Spleen (tissue), 11 donors: ENCODE data around the gene PTPN18. TPM values are rescaled to one million over a fixed set of nuclear protein-coding genes. Genes with fewer than 3 reads are reported as not detected.
A peak's percentile ranks its signal among the peaks of the same experiment; 100 is the strongest.

Experiments used
- DNase-seq: peaks from one replicate; pipeline ENCODE4 v3.0.0-alpha.2; 2020
- H3K27ac ChIP-seq, 8 donors: fragments of 200-600 bp; sonication (generic) in 7 of 8; 1 replicate in 4 of 8; 2 replicates in 4 of 8; pipeline versions ENCODE4 v1.5.0 to v1.8.0; 2016 to 2021; ENCODE audit warnings: inconsistent platforms in 4 of 8, mild to moderate bottlenecking in 4 of 8, moderate library complexity in 1 of 8
- H3K27me3 ChIP-seq, 7 donors: fragments of 200-600 bp; sonication (generic) in 6 of 7; replicated peaks in 1 of 7; 1 replicate in 4 of 7; 2 replicates in 3 of 7; pipeline versions ENCODE4 v1.5.0 to v1.8.0; 2016 to 2021; ENCODE audit warnings: inconsistent platforms in 3 of 7, mild to moderate bottlenecking in 1 of 7
- H3K36me3 ChIP-seq, 6 donors: fragments of 200-600 bp; sonication (generic) in 5 of 6; 1 replicate in 4 of 6; 2 replicates in 2 of 6; pipeline versions ENCODE4 v1.5.0 to v1.8.0; 2016 to 2021; ENCODE audit warnings: inconsistent platforms in 2 of 6
- H3K4me1 ChIP-seq, 6 donors: fragments of 200-600 bp; sonication (generic) in 5 of 6; 1 replicate in 3 of 6; 2 replicates in 3 of 6; pipeline versions ENCODE4 v1.5.0 to v1.8.0; 2016 to 2021; ENCODE audit warnings: inconsistent platforms in 3 of 6
- H3K4me3 ChIP-seq, 8 donors: fragments of 200-600 bp; sonication (generic) in 7 of 8; 1 replicate in 4 of 8; 2 replicates in 4 of 8; pipeline versions ENCODE4 v1.5.0 to v1.8.0; 2016 to 2021; ENCODE audit warnings: inconsistent platforms in 4 of 8, mild to moderate bottlenecking in 4 of 8, moderate library complexity in 2 of 8
- H3K9me3 ChIP-seq, 8 donors: fragments of 200-600 bp; sonication (generic) in 7 of 8; 1 replicate in 4 of 8; 2 replicates in 4 of 8; pipeline versions ENCODE4 v1.5.0 to v1.8.0; 2016 to 2021; ENCODE audit warnings: inconsistent platforms in 4 of 8
- CTCF ChIP-seq, 11 experiments: fragments of 200-600 bp in 7 of 11; fragments of 450-650 bp in 4 of 11; sonication (generic) in 4 of 11; IDR thresholded peaks in 8 of 11; conservative IDR thresholded peaks in 3 of 11; 1 replicate in 7 of 11; 2 replicates in 4 of 11; pipeline versions ENCODE4 v1.4.0 to v1.8.0; 2016 to 2021; ENCODE audit warnings: antibody characterized with exemption in 11 of 11, inconsistent platforms in 4 of 11, mild to moderate bottlenecking in 1 of 11
- POLR2A ChIP-seq, 3 donors: fragments of 450-650 bp; IDR thresholded peaks; one replicate each; pipeline ENCODE4 v1.5.1; 2017; ENCODE audit warnings: antibody characterized with exemption in 3 of 3, mild to moderate bottlenecking in 1 of 3
- POLR2AphosphoS5 ChIP-seq, 3 donors: sonication (generic); formaldehyde crosslinking; IDR thresholded peaks; one replicate each; pipeline ENCODE4 v1.5.1; 2017; ENCODE audit warnings: antibody characterized with exemption in 3 of 3
- WGBS, 5 donors: extraction: QIAGEN DNeasy Blood & Tissue Kit in 3 of 5; methylation state at CpG; one replicate each; pipeline versions ENCODE4 v1.1.5 to v1.1.7; 2013 to 2018; 5-methylcytosine and 5-hydroxymethylcytosine counted together
- intact Hi-C: fragments of 100-400 bp; cut with DNase I; formaldehyde crosslinking; loops from one replicate; pipeline ENCODE4 v1.15.0; 2023; ENCODE audit warnings: low total_unique reads
- polyA plus RNA-seq, 3 donors: library from polyadenylated mRNA; stranded (reverse); fragments of 200-250 nt; gene quantifications; one replicate each; pipeline ENCODE4 v1.2.1, GENCODE V29; 2013
- total RNA-seq, 7 donors: library from RNA; depleted of rRNA in 3 of 7; stranded (reverse); fragments of >200 nt in 3 of 7; fragmentation: NEBNext Ultra II Directional in 4 of 7; extraction: Animal tissue kit (Norgen Biotek cat#: 25700) in 4 of 7; gene quantifications; one replicate each; pipeline versions ENCODE4 v1.1.0 to v1.2.1, GENCODE V29; 2016 to 2021
- donor health status: healthy with polysubstance abuse.
- donor health status: DM: no; HTN: no; CAD: no; lungs with moderate emphysema.
- donor health status: DM: no; HTN: no; CAD: no.
- donor health status: Bipolar disorder and iron deficiency.
- donor health status: healthy.
- donor health status: DM: no; HTN: no; CAD: no.
- donor health status: DM: yes; HTN: yes; CAD: no.

The PTPN18 gene
- total and polyA plus RNA-seq, 10 donors = 75.9 to 132 (median 108) TPM

GRCh38 chr2:130351711-130352110 lies 4.1 kb upstream of the PTPN18 start:
- intact Hi-C loops = no loop called here
- H3K4me1 ChIP-seq = peaks cover 0 to 58% (median 40%) of the 10 kb centered on the region in 6 donors
- H3K36me3 ChIP-seq = peaks cover 0 to 25% (median 24%) of the 10 kb centered on the region in 6 donors
- H3K27ac ChIP-seq = peak overlapping the region in 4 of 8 donors; percentile 8 to 56 (median 14)
- no peaks in the 10 kb centered on the region for H3K27me3 ChIP-seq
- no peak for TF ChIP-seq CTCF (IDR thresholded peaks at IDR 0.05 in 8 of 11, conservative IDR thresholded peaks at IDR 0.05 in 3 of 11)
- no peak for TF ChIP-seq POLR2A (IDR thresholded peaks at IDR 0.05)
- TF ChIP-seq POLR2AphosphoS5 (IDR thresholded peaks at IDR 0.05) = no peak
- H3K4me3 ChIP-seq = no peak overlapping the region
- no peak for DNase-seq
- no peaks in the 10 kb centered on the region for H3K9me3 ChIP-seq
- WGBS, 5 donors = 28 to 45% (median 35%) methylated on average over 3 to 7 of the region's 7 CpGs

GRCh38 chr2:130352237-130352636 lies 3.6 kb upstream of the PTPN18 start:
- 33 to 53% (median 43%) methylated on average over 7 of the region's 7 CpGs for WGBS, 5 donors
- TF ChIP-seq POLR2A (IDR thresholded peaks at IDR 0.05) (no peak), CTCF (IDR thresholded peaks at IDR 0.05 in 8 of 11, conservative IDR thresholded peaks at IDR 0.05 in 3 of 11) (no peak), POLR2AphosphoS5 (IDR thresholded peaks at IDR 0.05) (no peak)
- no peak for DNase-seq
- Histone ChIP-seq H3K27me3 (no peaks in the 10 kb centered on the region), H3K27ac (peak overlapping the region in 4 of 8 donors; percentile 8 to 56 (median 14)), H3K4me3 (no peak overlapping the region), H3K36me3 (peaks cover 0 to 20% (median 18%) of the 10 kb centered on the region in 6 donors), H3K4me1 (peaks cover 0 to 60% (median 42%) of the 10 kb centered on the region in 6 donors), H3K9me3 (no peaks in the 10 kb centered on the region)
- intact Hi-C loops = no loop called here

GRCh38 chr2:130353291-130354138 lies 2.3 kb upstream of the PTPN18 start:
- TF ChIP-seq POLR2A (IDR thresholded peaks at IDR 0.05) = no peak
- TF ChIP-seq CTCF (IDR thresholded peaks at IDR 0.05 in 8 of 11, conservative IDR thresholded peaks at IDR 0.05 in 3 of 11) = no peak
- TF ChIP-seq POLR2AphosphoS5 (IDR thresholded peaks at IDR 0.05) = no peak
- H3K4me1 ChIP-seq = peaks cover 0 to 56% (median 43%) of the 10 kb centered on the region in 6 donors
- no peaks in the 10 kb centered on the region for H3K27me3 ChIP-seq
- H3K9me3 ChIP-seq = no peaks in the 10 kb centered on the region
- WGBS, 5 donors = 89 to 93% (median 92%) methylated on average over 7 of the region's 7 CpGs
- no peak overlapping the region for H3K4me3 ChIP-seq
- peaks cover 0 to 7% (median 6%) of the 10 kb centered on the region in 6 donors for H3K36me3 ChIP-seq
- peak overlapping the region in 1 of 8 donors; percentile 11 for H3K27ac ChIP-seq
- DNase-seq = no peak
- intact Hi-C loops = no loop called here

- H3K27me3 ChIP-seq = no peaks in the 10 kb centered on the region
- intact Hi-C loops = no loop called here
- H3K9me3 ChIP-seq = no peaks in the 10 kb centered on the region
- no peak for DNase-seq
- H3K36me3 ChIP-seq = peaks cover 0 to 6% (median under 1%) of the 10 kb centered on the region in 6 donors
- 64 to 89% (median 83%) methylated on average over 1 of the region's 1 CpG for WGBS, 5 donors
- peak overlapping the region in 1 of 8 donors; percentile 11 for H3K27ac ChIP-seq
- no peak overlapping the region for H3K4me3 ChIP-seq
- peaks cover 0 to 56% (median 43%) of the 10 kb centered on the region in 6 donors for H3K4me1 ChIP-seq
- TF ChIP-seq POLR2AphosphoS5 (IDR thresholded peaks at IDR 0.05) = no peak
- TF ChIP-seq CTCF (IDR thresholded peaks at IDR 0.05 in 8 of 11, conservative IDR thresholded peaks at IDR 0.05 in 3 of 11) = no peak
- TF ChIP-seq POLR2A (IDR thresholded peaks at IDR 0.05) = no peak
Observed at GRCh38 chr2:130354139-130354428, 1.8 kb upstream of the PTPN18 start.
